ENCODE results near the gene LTO1.
"Not testable (repeated sequence)": the region's sequence is repeated elsewhere in the genome, so short reads cannot be mapped to it uniquely, and the experiment has no call there.

The LTO1 gene

GRCh38 chr11:69636512-69637197 lies 38.5 kb downstream of the LTO1 start:
- H3K4me3 ChIP-seq (ENCODE audit: low read depth, low read length): peak overlapping the region; percentile 30

- H3K4me3 ChIP-seq (ENCODE audit: low read depth, low read length): peak overlapping the region; percentile 30
Measured at GRCh38 chr11:69635804-69636511, 39.2 kb downstream of the LTO1 start.

- no peak overlapping the region for H3K4me3 ChIP-seq (ENCODE audit: low read depth, low read length)
Measured at GRCh38 chr11:69635195-69635594, 40.0 kb downstream of the LTO1 start.

- H3K4me3 ChIP-seq (ENCODE audit: low read depth, low read length): no peak overlapping the region
Measured at GRCh38 chr11:69634590-69634989, 40.6 kb downstream of the LTO1 start.

- no peak overlapping the region for H3K4me3 ChIP-seq (ENCODE audit: low read depth, low read length)
Measured at GRCh38 chr11:69634069-69634468, 41.1 kb downstream of the LTO1 start.

GRCh38 chr11:69632900-69633299 lies 42.3 kb downstream of the LTO1 start:
- no peak overlapping the region for H3K4me3 ChIP-seq (ENCODE audit: low read depth, low read length)

GRCh38 chr11:69630424-69630823 lies 44.7 kb downstream of the LTO1 start:
- no peak overlapping the region for H3K4me3 ChIP-seq (ENCODE audit: low read depth, low read length)

- H3K4me3 ChIP-seq (ENCODE audit: low read depth, low read length): no peak overlapping the region
Measured at GRCh38 chr11:69630017-69630416, 45.1 kb downstream of the LTO1 start.

GRCh38 chr11:69627551-69627950 lies 47.6 kb downstream of the LTO1 start:
- H3K4me3 ChIP-seq (ENCODE audit: low read depth, low read length): no peak overlapping the region

- H3K4me3 ChIP-seq (ENCODE audit: low read depth, low read length): no peak overlapping the region
Measured at GRCh38 chr11:69625476-69625875, 49.7 kb downstream of the LTO1 start.

GRCh38 chr11:69624293-69624692 lies 50.9 kb downstream of the LTO1 start:
- no peak overlapping the region for H3K4me3 ChIP-seq (ENCODE audit: low read depth, low read length)

- not testable (repeated sequence) for H3K4me3 ChIP-seq (ENCODE audit: low read depth, low read length)
Measured at GRCh38 chr11:69622097-69622681, 53.0 kb downstream of the LTO1 start.

GRCh38 chr11:69620683-69621290 lies 54.4 kb downstream of the LTO1 start:
- no peak overlapping the region for H3K4me3 ChIP-seq (ENCODE audit: low read depth, low read length)

GRCh38 chr11:69618237-69618636 lies 56.9 kb downstream of the LTO1 start:
- no peak overlapping the region for H3K4me3 ChIP-seq (ENCODE audit: low read depth, low read length)

- H3K4me3 ChIP-seq (ENCODE audit: low read depth, low read length): no peak overlapping the region
Measured at GRCh38 chr11:69617682-69618081, 57.5 kb downstream of the LTO1 start.

GRCh38 chr11:69617220-69617619 lies 57.9 kb downstream of the LTO1 start:
- no peak overlapping the region for H3K4me3 ChIP-seq (ENCODE audit: low read depth, low read length)
